OCI-LY7 (cell line): ENCODE results near the gene LEUTX. TPM values are rescaled to one million over a fixed set of nuclear protein-coding genes. Genes with fewer than 3 reads are reported as not detected.
A peak's percentile ranks its signal among the peaks of the same experiment; 100 is the strongest.

ENCODE experiments used
- BruUV-seq: library from RNA; stranded (reverse); fragments of 400-500 nt; replicated peaks from 2 replicates; lab custom pipeline; 2021; lab: Mats Ljungman, UMichigan
- CTCF ChIA-PET: fragments of 300-600 bp; sonication (Branson Sonifier 250); formaldehyde crosslinking; loops from one replicate; lab custom pipeline; 2022; ENCODE audit warnings: antibody characterized with exemption; ENCODE audit not compliant: unreplicated experiment; lab: Charles Lee
- POLR2A ChIA-PET: fragments of 300-600 bp; sonication (Branson Sonifier 250); formaldehyde crosslinking; loops from one replicate; lab custom pipeline; 2022; ENCODE audit warnings: antibody characterized with exemption; lab: Charles Lee
- DNase-seq: peaks from one replicate; pipeline ENCODE4 v3.0.0-alpha.2; 2015; ENCODE audit warnings: low spot score
- H2AFZ ChIP-seq: fragments of 200-600 bp; sonication (generic), shearing (Covaris generic); 2 replicates; pipeline ENCODE4 v1.6.1; 2014; ENCODE audit warnings: mild to moderate bottlenecking, antibody characterized with exemption, low read length, moderate library complexity
- H3K27ac ChIP-seq: fragments of 200-600 bp; sonication (generic); 2 replicates; pipeline ENCODE4 v1.5.1; 2014; ENCODE audit warnings: mixed run types, low read depth, mild to moderate bottlenecking, moderate library complexity, low read length, inconsistent platforms; ENCODE audit not compliant: poor library complexity, severe bottlenecking
- H3K36me3 ChIP-seq: fragments of 200-600 bp; sonication (generic); 2 replicates; pipeline ENCODE4 v1.6.1; 2014; ENCODE audit warnings: mild to moderate bottlenecking, antibody characterized with exemption, low read length, moderate library complexity, mixed read lengths; ENCODE audit not compliant: insufficient read depth
- H3K4me1 ChIP-seq: fragments of 200-600 bp; sonication (generic); 2 replicates; pipeline ENCODE4 v1.5.1; 2014; ENCODE audit warnings: mild to moderate bottlenecking, low read length; ENCODE audit not compliant: insufficient read depth, poor library complexity, severe bottlenecking
- H3K4me2 ChIP-seq: fragments of 200-600 bp; sonication (generic); 2 replicates; pipeline ENCODE4 v1.6.1; 2014; ENCODE audit warnings: mild to moderate bottlenecking, low read length
- H3K4me3 ChIP-seq: fragments of 200-600 bp; sonication (generic); 2 replicates; pipeline ENCODE4 v1.5.1; 2014; ENCODE audit warnings: mild to moderate bottlenecking, low read depth, low read length; ENCODE audit not compliant: poor library complexity, severe bottlenecking
- H3K79me2 ChIP-seq: fragments of 200-600 bp; sonication (generic); 2 replicates; pipeline ENCODE4 v1.6.1; 2016; ENCODE audit warnings: low read depth, mild to moderate bottlenecking, low read length, moderate library complexity, mixed read lengths; ENCODE audit not compliant: insufficient read depth
- H3K9me2 ChIP-seq: fragments of 200-600 bp; sonication (generic); 2 replicates; pipeline ENCODE4 v1.6.1; 2016; ENCODE audit warnings: mild to moderate bottlenecking, low read length, mixed read lengths; ENCODE audit not compliant: insufficient read depth
- H3K9me3 ChIP-seq: fragments of 200-600 bp; sonication (generic); 2 replicates; pipeline ENCODE4 v1.6.1; 2014; ENCODE audit warnings: mild to moderate bottlenecking, mixed run types, low read length, mixed read lengths
- H4K20me1 ChIP-seq: fragments of 200-600 bp; sonication (generic); 2 replicates; pipeline ENCODE4 v1.6.1; 2014; ENCODE audit warnings: mild to moderate bottlenecking, antibody characterized with exemption, low read length, moderate library complexity, mixed read lengths; ENCODE audit not compliant: insufficient read depth
- CTCF ChIP-seq: fragments of 200-600 bp; sonication (generic); conservative IDR thresholded peaks from 2 replicates; pipeline ENCODE4 v1.5.1; 2014; ENCODE audit warnings: mild to moderate bottlenecking, antibody characterized with exemption, low read length, moderate library complexity, mixed read lengths
- EZH2phosphoT487 ChIP-seq: fragments of 200-600 bp; sonication (generic); IDR thresholded peaks from 2 replicates; pipeline ENCODE4 v1.6.1; 2018; ENCODE audit warnings: low read depth, borderline replicate concordance, mild to moderate bottlenecking, mixed run types, antibody characterized with exemption, low read length, moderate library complexity, mixed read lengths
- intact Hi-C: fragments of 100-400 bp; cut with micrococcal nuclease; formaldehyde crosslinking; loops from one replicate; pipeline ENCODE4 v1.10.0; 2022; ENCODE audit not compliant: unreplicated experiment
- microRNA-seq: library from miRNA; unstranded; fragments of <30 nt; microRNA quantifications from one replicate; pipeline ENCODE4 v1.2.0, GENCODE V29; 2022; ENCODE audit warnings: borderline replicate concordance
- small RNA-seq: library from RNA; depleted of rRNA; stranded (forward); fragments of <200 nt; gene quantifications from one replicate; pipeline ENCODE3, GENCODE V24; 2014
- total RNA-seq, 2 experiments: library from RNA; depleted of rRNA in 1 of 2; stranded (reverse); fragments of >200 nt in 1 of 2; shearing (Covaris generic) in 1 of 2; gene quantifications; 2 replicates each; pipeline ENCODE4 v1.2.3, GENCODE V29; 2014 to 2022

LEUTX gene
- total RNA-seq, 2 experiments from 2014 or later, result not detected

DNA sequence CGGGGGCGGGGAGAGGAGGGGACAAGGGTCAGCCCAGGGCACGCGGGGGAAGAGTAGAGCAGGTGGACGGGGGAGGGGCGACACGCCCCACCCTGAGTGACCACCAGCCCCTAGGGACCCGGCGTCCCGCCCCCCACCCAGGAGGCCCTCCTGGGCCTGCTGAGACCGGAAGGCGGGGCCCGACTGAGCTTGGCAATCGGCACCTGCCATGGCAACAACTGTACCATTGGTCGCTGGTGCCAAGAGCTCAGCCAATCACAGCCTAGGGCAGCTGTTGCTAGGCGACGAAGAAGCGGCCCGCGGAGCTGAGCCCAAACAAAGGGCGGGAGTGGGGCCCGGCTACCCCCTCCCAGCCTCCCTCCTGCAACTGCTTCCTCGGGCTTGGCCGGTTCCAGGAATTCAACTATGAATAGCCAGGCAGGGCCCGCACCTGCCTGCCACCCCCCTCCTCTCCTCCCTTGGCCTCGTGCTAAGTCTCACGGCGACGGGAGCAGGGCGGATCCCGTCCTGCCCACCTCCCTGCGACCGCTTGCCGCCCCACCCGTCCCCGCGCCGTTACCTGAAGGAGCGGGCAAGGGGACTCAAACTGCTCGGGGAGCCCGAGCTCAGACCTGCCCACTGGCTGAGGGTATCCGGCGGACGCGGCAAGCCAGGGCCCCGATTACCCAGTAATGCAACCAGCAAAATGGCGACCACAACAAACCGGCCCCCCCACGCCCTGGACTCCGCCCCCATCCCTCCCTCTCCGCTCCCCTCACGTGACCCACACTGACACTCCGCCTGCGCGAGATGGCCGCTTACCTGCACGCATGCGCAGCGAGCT, 55.0 kb downstream of the LEUTX start, which contains the start of gene DYRK1B:
TSS of gene DYRK1B (minus strand) at position 699 of the 823 bp plus-strand sequence. CDS start 2,295 bp downstream, outside the sequence.
- POLR2A ChIA-PET, result interaction anchor here (0.6 to 1.3 kb wide), 6 partner anchors 9 to 1723 kb away, joined by 3 to 7 read pairs (median 6); no protein-coding TSS in a partner anchor
- Histone ChIP-seq H3K36me3 (peaks cover 89% of the 10 kb centered on the region), H3K4me3 (peak within 1 kb of the TSS; percentile 68), H3K4me1 (peaks cover 16% of the 10 kb centered on the region), H3K4me2 (peak within 1 kb of the TSS; percentile 76), H3K9me3 (no peaks in the 10 kb centered on the region), H3K27ac (peak within 1 kb of the TSS; percentile 22), H2AFZ (no peak within 1 kb of the TSS), H3K79me2 (no peaks in the 10 kb centered on the region), H3K9me2 (no peaks in the 10 kb centered on the region), H4K20me1 (no peaks in the 10 kb centered on the region)
- TF ChIP-seq CTCF (no peak), EZH2phosphoT487 (no peak)
- CTCF ChIA-PET, result interaction anchor here (0.6 to 1.7 kb wide), 7 partner anchors 10 to 1991 kb away, joined by 3 to 12 read pairs (median 5); no protein-coding TSS in a partner anchor
- no TSS peak for BruUV-seq
- intact Hi-C loops, result no loop called here
- peak; percentile 97 for DNase-seq

DNA sequence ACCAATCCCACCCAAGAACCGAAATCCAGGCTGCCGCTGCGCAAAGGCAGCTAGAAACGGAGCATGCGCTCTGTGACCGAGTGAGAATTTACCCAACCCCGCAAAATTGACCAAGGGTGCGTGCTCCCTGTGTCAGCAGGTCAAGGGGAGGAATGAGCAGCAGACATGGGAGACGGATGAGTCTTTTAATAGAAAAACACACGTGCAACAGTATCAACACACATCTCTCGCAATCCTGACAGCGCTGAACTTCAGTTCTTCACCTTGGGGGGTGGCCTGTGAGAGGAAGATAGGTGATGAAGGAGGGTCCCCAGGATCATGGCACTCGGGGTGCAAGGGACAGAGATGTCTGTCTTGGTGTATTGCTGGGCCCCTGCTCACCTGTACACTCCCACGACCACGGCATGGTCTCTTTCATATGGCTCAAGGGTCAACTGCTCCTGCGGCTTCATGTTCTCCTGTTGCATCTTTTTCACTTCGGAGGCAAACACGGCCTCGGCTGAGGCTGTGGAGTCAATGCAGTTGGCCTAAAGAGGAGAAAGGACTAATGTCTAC, 55.7 kb downstream of the LEUTX start:
- no peak for DNase-seq
- Histone ChIP-seq H3K9me2 (no peaks in the 10 kb centered on the region), H3K36me3 (peaks cover 89% of the 10 kb centered on the region), H4K20me1 (no peaks in the 10 kb centered on the region), H3K27ac (no peak overlapping the region), H3K4me1 (peaks cover 16% of the 10 kb centered on the region), H3K4me3 (peak overlapping the region; percentile 68), H2AFZ (no peak overlapping the region), H3K4me2 (peak overlapping the region; percentile 76), H3K9me3 (no peaks in the 10 kb centered on the region), H3K79me2 (no peaks in the 10 kb centered on the region)
- no peak for TF ChIP-seq EZH2phosphoT487
- no peak for TF ChIP-seq CTCF
- ChIA-PET CTCF (interaction anchor here (0.6 to 1.7 kb wide), 6 partner anchors 9 to 1990 kb away, joined by 3 to 12 read pairs (median 6); no protein-coding TSS in a partner anchor), POLR2A (interaction anchor here (0.6 to 1.3 kb wide), 4 partner anchors 11 to 1723 kb away, joined by 4 to 7 read pairs (median 7); no protein-coding TSS in a partner anchor)
- BruUV-seq, result no TSS peak
- intact Hi-C loops, result no loop called here

Small RNA genes lying within 50 kb of the gene (microRNA-seq; reads per million reads assigned to microRNA genes)
- not detected for gene MIR6719

Small RNA genes lying within 50 kb of the gene (small RNA-seq; reads per million reads assigned to genes)
- not detected for gene MIR6719

Other genes starting within 250 kb of the LEUTX start
- 11.7 and 13.9 TPM in 2 replicates for gene EID2B, start 246.0 kb upstream of the LEUTX start, total RNA-seq (2014; rRNA removed; shearing (Covaris generic))
- gene EID2B, start 246.0 kb upstream of the LEUTX start, total RNA-seq (2022), result 8.7 and 8.8 TPM in 2 replicates
- gene EID2, start 238.7 kb upstream of the LEUTX start, total RNA-seq (2014; rRNA removed; shearing (Covaris generic)), result 19.1 and 22.9 TPM in 2 replicates
- 17.3 and 20.7 TPM in 2 replicates for gene EID2, start 238.7 kb upstream of the LEUTX start, total RNA-seq (2022)
- not detected in 2 replicates for gene LGALS13, start 176.3 kb upstream of the LEUTX start, total RNA-seq (2014; rRNA removed; shearing (Covaris generic))
- not detected in 2 replicates for gene LGALS13, start 176.3 kb upstream of the LEUTX start, total RNA-seq (2022)
- gene LGALS16, start 122.9 kb upstream of the LEUTX start, total RNA-seq (2014; rRNA removed; shearing (Covaris generic)), result not detected in 2 replicates
- gene LGALS16, start 122.9 kb upstream of the LEUTX start, total RNA-seq (2022), result not detected in 2 replicates
- gene LGALS14, start 74.4 kb upstream of the LEUTX start, total RNA-seq (2014; rRNA removed; shearing (Covaris generic)), result not detected in 2 replicates
- gene LGALS14, start 74.4 kb upstream of the LEUTX start, total RNA-seq (2022), result not detected in 2 replicates
- not detected in 2 replicates for gene CLC, start 40.8 kb upstream of the LEUTX start, total RNA-seq (2014; rRNA removed; shearing (Covaris generic))
- not detected in 2 replicates for gene CLC, start 40.8 kb upstream of the LEUTX start, total RNA-seq (2022)
- gene DYRK1B, start 55.3 kb downstream of the LEUTX start, total RNA-seq (2014; rRNA removed; shearing (Covaris generic)), result 2.0 and 3.0 TPM in 2 replicates
- gene DYRK1B, start 55.3 kb downstream of the LEUTX start, total RNA-seq (2022), result 7.4 and 9.2 TPM in 2 replicates
- gene FBL, start 67.5 kb downstream of the LEUTX start, total RNA-seq (2014; rRNA removed; shearing (Covaris generic)), result 305 and 336 TPM in 2 replicates
- 365 and 376 TPM in 2 replicates for gene FBL, start 67.5 kb downstream of the LEUTX start, total RNA-seq (2022)
- gene FCGBP, start 155.8 kb downstream of the LEUTX start, total RNA-seq (2014; rRNA removed; shearing (Covaris generic)), result 0.21 and 0.41 TPM in 2 replicates
- 1.1 and 1.7 TPM in 2 replicates for gene FCGBP, start 155.8 kb downstream of the LEUTX start, total RNA-seq (2022)
- 82.3 and 94.3 TPM in 2 replicates for gene PSMC4, start 192.3 kb downstream of the LEUTX start, total RNA-seq (2014; rRNA removed; shearing (Covaris generic))
- 73.6 and 78.0 TPM in 2 replicates for gene PSMC4, start 192.3 kb downstream of the LEUTX start, total RNA-seq (2022)
- 2.3 and 5.0 TPM in 2 replicates for gene ZNF546, start 218.2 kb downstream of the LEUTX start, total RNA-seq (2014; rRNA removed; shearing (Covaris generic))
- gene ZNF546, start 218.2 kb downstream of the LEUTX start, total RNA-seq (2022), result 9.3 and 11.5 TPM in 2 replicates